AG20443 (cell line): ENCODE results near the gene FH.

Experiments
- DNase-seq: peaks from one replicate; pipeline ENCODE4 v3.0.0; 2012; ENCODE audit warnings: low spot score, mixed read lengths

FH gene

GRCh38 chr1:241521718-241522117 lies 2.2 kb upstream of the FH start:
- no peak for DNase-seq

GRCh38 chr1:241520080-241520465 lies 518 bp upstream of the FH start:
- DNase-seq, result no peak

DNA sequence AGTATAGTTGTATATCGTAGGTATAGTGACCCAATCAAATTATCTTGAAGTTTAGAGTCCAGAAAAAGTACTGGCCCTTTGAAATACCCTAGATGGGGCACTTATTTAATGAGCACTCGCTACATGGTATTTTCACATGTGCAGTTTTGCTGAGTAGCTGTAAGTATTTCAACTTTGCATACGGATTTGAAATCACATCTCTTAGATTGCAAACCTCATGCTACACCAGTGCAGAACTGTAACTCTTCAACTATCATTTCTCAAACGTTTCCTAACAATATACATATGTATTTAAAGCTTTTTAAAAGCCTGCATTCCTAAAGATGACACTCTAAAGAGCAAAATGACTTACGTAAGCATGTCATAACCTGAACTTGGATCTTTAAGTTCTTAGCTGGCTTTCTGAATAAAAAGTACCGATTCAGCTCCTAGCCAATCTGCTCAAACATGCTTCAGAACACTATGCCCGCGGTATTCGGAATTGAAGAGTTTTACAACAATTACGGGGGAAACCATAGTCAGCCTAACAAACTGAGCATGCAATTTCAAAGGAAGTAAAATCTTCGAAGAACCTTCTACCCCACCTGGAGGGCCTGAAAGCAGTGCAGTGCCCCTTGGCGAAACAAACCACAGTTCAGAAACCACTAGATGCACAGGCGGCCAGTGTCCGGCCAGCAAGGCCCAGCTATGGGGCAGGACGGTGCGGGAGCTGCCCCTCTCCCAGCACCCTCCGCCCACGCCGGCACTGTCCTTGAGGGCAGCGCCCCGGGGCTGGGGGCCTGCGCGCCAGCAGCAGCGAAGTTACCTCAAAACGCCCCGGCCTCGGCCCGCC lies 863 bp downstream of the FH start:
- DNase-seq, result peak; percentile 29

DNA sequence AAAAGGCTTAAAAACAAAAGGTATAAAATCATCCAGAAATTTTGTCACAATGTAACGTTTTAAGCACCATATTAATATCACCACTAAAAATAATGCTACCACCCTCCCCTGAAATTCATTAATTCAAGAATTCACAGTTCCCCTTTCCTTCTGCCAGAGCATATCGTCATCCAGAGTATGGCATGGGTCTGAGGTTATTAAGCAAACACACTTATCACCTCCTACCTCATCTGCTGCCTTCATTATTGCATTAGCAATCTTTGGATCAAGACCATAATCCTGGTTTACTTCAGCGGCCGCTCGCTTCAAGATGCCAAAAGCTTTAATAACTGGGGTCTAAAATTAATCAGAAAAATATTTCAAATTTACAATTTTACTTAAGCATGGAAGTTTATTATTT lies 6.2 kb downstream of the FH start:
- no peak for DNase-seq

DNA sequence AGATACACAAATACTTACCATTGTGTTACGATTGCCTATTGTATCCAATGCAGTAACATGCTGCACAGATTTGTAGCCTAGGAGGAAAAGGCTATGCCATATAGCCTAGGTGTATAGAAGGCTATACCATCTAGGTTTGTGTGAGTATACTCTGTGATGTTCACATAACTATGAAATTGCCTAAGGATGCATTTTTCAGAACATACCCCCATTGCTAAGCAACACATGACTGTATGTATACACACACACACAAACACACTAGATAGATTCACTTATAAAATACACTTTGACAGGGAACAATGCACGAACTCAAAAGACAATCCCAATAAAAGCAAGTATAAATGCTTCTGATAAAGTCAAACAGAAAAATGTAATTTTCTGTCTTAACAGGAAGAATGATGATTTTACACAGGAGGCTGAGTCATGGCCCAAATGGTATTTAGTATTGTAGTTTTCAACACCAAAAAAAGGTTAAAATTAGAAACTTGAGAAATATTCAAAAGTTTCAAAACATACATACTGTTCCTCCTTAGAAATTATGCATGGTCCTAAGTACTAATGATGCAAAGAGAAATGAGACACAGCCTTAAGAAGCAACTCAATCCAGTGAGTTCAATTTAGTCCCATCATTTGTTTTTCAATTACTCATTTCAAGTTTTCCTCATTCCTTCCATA lies 12.2 kb downstream of the FH start:
- peak; percentile 8 for DNase-seq

DNA sequence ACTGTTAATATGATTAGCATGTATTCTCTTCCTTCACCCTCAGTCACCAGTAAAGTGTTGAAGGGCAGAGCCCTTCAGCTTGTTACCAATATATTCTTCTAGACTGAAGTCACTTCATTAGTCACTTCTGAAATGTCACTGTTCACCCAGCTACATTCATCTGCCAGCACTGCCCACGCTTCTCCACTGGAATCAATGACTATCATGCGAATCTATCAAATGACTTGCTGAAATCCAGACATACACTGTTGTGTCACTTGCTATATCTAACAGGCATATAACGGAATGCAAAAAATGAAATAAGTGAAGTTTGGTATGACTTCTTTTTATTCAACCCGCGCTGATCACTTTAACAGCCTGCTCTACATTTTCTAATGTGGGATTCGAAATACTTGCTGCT lies 16.1 kb downstream of the FH start:
- no peak for DNase-seq

DNA sequence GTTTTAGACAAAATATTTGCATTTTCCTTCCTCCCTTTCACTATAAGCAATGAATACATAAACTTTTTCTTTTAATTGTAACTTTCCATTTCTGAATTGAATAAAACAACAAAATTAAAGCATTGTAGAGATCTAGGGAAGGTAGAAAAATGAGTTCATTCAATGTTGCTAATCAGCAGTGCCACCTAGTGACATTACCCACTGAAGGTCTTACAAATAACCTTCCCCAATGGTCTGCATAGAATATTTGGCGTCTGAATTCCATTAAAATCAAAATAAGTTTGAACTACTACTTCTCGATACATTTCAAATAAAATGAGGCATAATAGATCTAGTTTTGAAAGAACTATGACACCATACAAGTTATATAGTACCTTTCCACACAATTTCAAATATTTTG lies 19.6 kb downstream of the FH start:
- DNase-seq, result peak; percentile 40

DNA sequence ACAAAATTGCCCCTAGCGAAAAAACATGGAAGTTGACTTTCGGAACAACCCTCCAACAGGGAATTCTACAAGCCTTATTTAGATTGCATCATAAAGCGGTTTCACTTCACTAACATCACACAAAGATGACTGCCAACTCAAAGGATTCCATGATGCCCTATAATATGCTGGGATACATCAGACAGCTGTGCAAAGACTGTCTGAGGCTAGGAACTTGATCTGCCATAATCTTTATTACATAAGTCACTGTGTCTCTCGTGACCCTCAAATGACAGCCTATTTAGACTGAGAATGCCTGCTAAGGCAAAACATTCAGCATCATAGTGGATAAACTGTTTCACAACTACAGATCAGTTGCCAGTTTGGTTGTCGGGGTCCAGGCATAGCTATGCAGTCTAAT lies 23.8 kb downstream of the FH start:
- no peak for DNase-seq

- no peak for DNase-seq
Measured at GRCh38 chr1:241488739-241489138, 30.8 kb downstream of the FH start.

DNA sequence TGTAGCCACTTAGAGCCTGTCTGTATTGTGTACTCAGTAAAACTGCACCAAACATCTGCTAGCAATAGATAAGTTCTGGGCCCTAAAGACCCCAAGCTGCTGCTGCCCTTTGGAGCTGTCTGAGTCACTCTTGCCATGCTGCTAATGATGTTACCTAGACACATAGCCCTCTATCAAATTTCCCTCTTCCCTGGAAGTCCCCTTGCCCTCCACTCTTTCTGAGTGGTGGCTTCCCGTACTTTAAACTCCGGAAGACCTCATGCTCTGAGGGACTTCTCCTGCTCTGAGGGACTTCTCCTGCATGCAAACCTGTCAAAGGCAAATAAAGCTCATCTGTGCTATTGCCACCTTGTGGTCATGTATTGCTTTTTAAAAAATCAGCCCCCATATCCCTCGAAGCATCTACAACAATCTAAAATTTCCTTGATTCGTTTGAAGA lies 34.0 kb downstream of the FH start:
- peak; percentile 10 for DNase-seq

- no peak for DNase-seq
Measured at GRCh38 chr1:241485145-241485544, 34.4 kb downstream of the FH start.

DNA sequence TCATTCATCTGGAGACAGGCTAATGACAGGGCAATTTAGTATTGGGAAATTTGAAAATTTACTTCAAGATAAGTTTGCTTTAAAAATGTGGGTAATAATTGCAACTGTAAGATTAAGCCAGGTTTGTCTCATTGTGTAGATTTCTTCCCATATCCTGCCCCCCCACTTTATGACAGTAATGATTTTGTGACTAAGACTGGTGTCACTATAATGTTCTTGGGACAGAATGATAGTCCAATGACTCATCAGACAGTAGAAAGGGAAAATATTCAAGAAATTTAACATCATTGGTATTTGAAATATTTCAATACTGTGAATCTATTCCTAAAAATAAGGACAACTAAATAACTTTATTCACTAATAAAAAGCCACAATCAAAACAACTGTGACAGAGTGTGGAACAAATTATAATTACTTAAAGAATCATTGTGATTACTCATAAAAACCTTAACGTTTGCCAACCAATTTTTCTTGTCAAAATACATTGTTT lies 36.7 kb downstream of the FH start:
- DNase-seq, result peak; percentile 65

- no peak for DNase-seq
Measured at GRCh38 chr1:241479294-241479693, 40.3 kb downstream of the FH start.

DNA sequence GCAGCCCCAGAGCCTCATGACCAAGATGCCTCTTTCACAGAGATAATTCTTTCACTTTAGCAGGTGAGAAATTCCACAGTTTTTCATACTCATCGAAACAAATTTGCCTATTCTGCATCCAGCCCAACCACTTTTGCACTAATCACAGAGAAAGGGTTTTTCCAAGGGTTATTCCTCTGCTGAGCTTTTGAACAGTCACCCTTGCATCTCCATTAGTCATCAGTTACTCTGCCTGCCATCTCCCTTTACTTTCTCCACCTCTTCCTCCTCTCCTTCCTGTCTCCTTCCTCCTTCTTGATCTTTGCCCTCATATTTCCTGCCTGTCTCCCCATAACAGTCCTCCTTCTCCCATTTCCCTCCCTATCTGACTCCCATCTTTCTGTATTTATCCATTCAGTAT lies 43.9 kb downstream of the FH start:
- DNase-seq, result peak; percentile 24

DNA sequence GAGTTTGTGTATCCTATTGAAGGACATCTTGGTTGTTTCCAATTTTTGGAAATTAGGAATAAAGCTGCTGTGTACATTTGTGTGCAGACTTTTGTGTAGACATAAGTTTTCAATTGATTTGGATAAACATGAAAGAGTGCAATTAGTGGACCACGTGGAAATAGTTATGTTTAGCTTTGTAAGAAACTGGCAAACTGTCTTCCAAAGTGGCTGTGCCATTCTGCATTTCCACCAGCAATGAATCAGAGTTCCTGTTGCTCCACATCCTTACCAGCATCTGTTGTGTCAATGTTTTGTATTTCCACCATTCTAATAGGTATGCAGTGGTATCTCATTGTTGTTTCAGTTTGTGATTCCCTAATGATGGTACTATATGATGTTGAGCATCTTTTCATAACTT lies 46.5 kb downstream of the FH start:
- no peak for DNase-seq

DNA sequence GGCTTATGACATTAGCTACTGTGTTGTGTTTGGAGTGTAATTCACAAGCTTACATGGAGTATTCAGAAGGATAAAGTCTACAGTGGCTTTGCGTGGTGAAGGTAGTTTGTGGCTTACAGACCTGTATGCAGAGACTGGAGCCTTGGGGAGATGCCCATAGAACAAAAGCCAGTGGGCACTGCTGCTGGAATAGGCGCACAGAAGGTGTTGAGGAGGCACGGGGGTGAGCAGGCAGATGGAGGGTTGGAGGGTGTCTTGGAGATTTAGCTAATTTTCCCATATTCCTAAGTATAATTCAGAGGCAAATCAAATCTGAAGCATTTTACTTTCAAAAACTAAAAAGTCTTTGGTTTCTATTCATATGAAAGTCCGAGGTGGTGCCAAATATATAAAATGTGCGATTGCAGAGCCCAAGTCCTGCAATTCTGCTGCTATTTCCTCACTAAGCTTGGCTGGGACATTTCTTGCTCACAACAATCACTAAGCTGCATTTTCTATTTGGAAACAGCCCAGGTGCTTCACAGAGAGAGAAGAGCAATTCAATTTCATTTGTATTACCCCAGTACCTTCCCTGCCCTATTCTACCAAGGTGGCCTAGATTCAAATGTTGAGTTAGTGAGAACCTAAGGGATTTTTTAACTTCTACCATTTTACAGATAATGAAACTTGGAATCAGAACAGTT lies 48.5 kb downstream of the FH start:
- DNase-seq, result no peak

GRCh38 chr1:241470361-241470760 lies 49.2 kb downstream of the FH start:
- DNase-seq, result no peak

- DNase-seq, result no peak
Measured at GRCh38 chr1:241465673-241466072, 53.9 kb downstream of the FH start.

GRCh38 chr1:241464985-241465384 lies 54.6 kb downstream of the FH start:
- no peak for DNase-seq

DNA sequence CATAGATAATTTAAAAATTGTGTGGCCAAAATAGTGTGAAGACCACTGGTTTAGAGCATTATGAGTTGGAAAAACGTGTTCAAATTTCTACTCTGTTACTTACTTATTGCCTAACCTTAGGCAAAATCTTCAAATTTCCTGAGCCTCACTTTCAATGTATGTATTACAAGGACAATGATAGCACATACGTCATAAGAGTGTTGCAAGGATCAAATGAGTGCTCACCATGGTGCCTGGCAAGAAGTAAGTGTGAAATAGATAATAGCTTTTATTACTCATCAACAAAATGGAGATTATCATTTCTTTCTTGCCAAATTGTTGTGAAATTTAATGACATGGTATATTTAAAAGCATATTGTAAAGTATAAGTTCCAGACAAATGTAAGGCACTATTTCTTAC lies 57.2 kb downstream of the FH start:
- DNase-seq, result no peak

DNA sequence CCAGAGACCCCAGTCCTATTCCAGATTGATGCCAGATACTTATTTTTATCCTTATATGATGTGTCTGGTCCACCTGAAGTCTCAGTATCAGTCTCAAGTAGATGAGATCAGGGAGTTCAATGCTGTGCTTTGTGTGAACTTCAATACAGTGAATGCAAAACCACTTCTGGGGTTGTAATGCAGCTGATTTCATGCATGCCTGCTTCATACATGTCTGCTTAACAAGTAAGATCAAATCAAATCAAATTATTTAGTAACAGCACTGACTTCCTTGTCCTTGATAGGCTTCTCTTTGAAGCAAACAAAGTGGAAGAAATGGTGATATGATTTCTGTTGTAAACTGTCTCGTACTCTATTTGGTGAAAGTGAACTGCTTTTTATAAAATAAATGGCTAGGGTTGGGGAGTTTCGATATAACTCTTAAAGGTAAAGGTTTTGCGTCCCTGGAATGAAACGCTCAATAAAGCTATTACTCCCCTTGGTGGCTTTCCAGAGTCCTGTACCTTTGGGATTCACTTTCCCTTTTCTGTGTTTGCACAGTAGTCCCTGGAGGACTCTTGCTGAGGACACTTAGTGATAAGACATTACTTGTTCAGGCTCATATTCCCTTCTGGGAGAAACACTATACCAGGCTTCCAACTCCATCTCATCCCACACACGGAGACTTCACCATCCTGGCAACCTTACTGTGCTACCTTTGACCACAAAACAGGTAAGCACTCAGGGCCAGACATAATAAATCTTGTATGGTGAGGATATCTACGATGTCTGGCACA lies 59.3 kb downstream of the FH start:
- no peak for DNase-seq

- DNase-seq, result no peak
Measured at GRCh38 chr1:241459186-241459802, 60.3 kb downstream of the FH start.
